Measurements from ENCODE around the gene PSMD3.

The PSMD3 gene

GRCh38 chr17:40019140-40019991, 38.8 kb downstream of the PSMD3 start:
- in situ Hi-C loops (cut with HindIII; ENCODE audit: low sequenced_read_pairs) = no loop called here

GRCh38 chr17:40020146-40020545, 39.5 kb downstream of the PSMD3 start:
- in situ Hi-C loops (cut with HindIII; ENCODE audit: low sequenced_read_pairs) = no loop called here

- in situ Hi-C loops (cut with HindIII; ENCODE audit: low sequenced_read_pairs) = no loop called here
Measured at GRCh38 chr17:40021451-40021971, 40.9 kb downstream of the PSMD3 start.

- in situ Hi-C loops (cut with HindIII; ENCODE audit: low sequenced_read_pairs) = no loop called here
Measured at GRCh38 chr17:40022497-40022896, 41.9 kb downstream of the PSMD3 start.

- in situ Hi-C loops (cut with HindIII; ENCODE audit: low sequenced_read_pairs) = no loop called here
Measured at GRCh38 chr17:40022961-40023541, 42.4 kb downstream of the PSMD3 start.

GRCh38 chr17:40023590-40024292, 43.1 kb downstream of the PSMD3 start:
- in situ Hi-C loops (cut with HindIII; ENCODE audit: low sequenced_read_pairs) = no loop called here

GRCh38 chr17:40024901-40025300, 44.3 kb downstream of the PSMD3 start:
- in situ Hi-C loops (cut with HindIII; ENCODE audit: low sequenced_read_pairs) = no loop called here

GRCh38 chr17:40025559-40025958, 45.0 kb downstream of the PSMD3 start:
- in situ Hi-C loops (cut with HindIII; ENCODE audit: low sequenced_read_pairs) = no loop called here

GRCh38 chr17:40025991-40026815, 45.6 kb downstream of the PSMD3 start:
- in situ Hi-C loops (cut with HindIII; ENCODE audit: low sequenced_read_pairs) = no loop called here

GRCh38 chr17:40026816-40027613, 46.4 kb downstream of the PSMD3 start:
- in situ Hi-C loops (cut with HindIII; ENCODE audit: low sequenced_read_pairs) = no loop called here

- in situ Hi-C loops (cut with HindIII; ENCODE audit: low sequenced_read_pairs) = no loop called here
Measured at GRCh38 chr17:40027614-40028012, 47.0 kb downstream of the PSMD3 start.

GRCh38 chr17:40028595-40028994, 48.0 kb downstream of the PSMD3 start:
- in situ Hi-C loops (cut with HindIII; ENCODE audit: low sequenced_read_pairs) = no loop called here

GRCh38 chr17:40031706-40032105, 51.1 kb downstream of the PSMD3 start:
- in situ Hi-C loops (cut with HindIII; ENCODE audit: low sequenced_read_pairs) = no loop called here

- in situ Hi-C loops (cut with HindIII; ENCODE audit: low sequenced_read_pairs) = no loop called here
Measured at GRCh38 chr17:40032322-40033320, 52.0 kb downstream of the PSMD3 start.

- in situ Hi-C loops (cut with HindIII; ENCODE audit: low sequenced_read_pairs) = no loop called here
Measured at GRCh38 chr17:40033339-40033738, 52.7 kb downstream of the PSMD3 start.

- in situ Hi-C loops (cut with HindIII; ENCODE audit: low sequenced_read_pairs) = no loop called here
Measured at GRCh38 chr17:40034426-40035161, 54.0 kb downstream of the PSMD3 start.

- in situ Hi-C loops (cut with HindIII; ENCODE audit: low sequenced_read_pairs) = no loop called here
Measured at GRCh38 chr17:40035162-40035559, 54.6 kb downstream of the PSMD3 start.

- in situ Hi-C loops (cut with HindIII; ENCODE audit: low sequenced_read_pairs) = no loop called here
Measured at GRCh38 chr17:40038882-40039513, 58.4 kb downstream of the PSMD3 start.

All from DLD1 (cell line).